Cardiac fibroblast (primary cell): ENCODE measurements around the gene IFT20.

Experiments used
- DNase-seq, 2 donors: peaks; one replicate each; pipeline versions ENCODE4 v3.0.0 to v3.0.0-alpha.2; 2010; ENCODE audit warnings: low read depth in 2 of 2
- H3K4me3 ChIP-seq, 2 donors: replicated peaks in 1 of 2; 1 replicate in 1 of 2; 2 replicates in 1 of 2; pipeline ENCODE4 v1.5.1; 2011; ENCODE audit warnings: low read depth in 2 of 2, low read length in 2 of 2, mild to moderate bottlenecking in 2 of 2, moderate library complexity in 1 of 2
- CTCF ChIP-seq: IDR thresholded peaks from one replicate; pipeline ENCODE4 v1.5.1; 2011; ENCODE audit warnings: low read depth, mild to moderate bottlenecking, low read length, inconsistent platforms

IFT20 gene

GRCh38 chr17:28347261-28347891 lies 12.1 kb upstream of the IFT20 start:
- H3K4me3 ChIP-seq: no peak overlapping the region
- no peak for TF ChIP-seq CTCF
- peak; percentile 92 to 93 for DNase-seq

- no peak overlapping the region for H3K4me3 ChIP-seq
- peak; percentile 53 for TF ChIP-seq CTCF
- no peak for DNase-seq
Observed at GRCh38 chr17:28346746-28347246, 11.5 kb upstream of the IFT20 start.

GRCh38 chr17:28346199-28346580 lies 10.9 kb upstream of the IFT20 start:
- no peak for DNase-seq
- TF ChIP-seq CTCF: no peak
- H3K4me3 ChIP-seq: no peak overlapping the region

- no peak for TF ChIP-seq CTCF
- H3K4me3 ChIP-seq: no peak overlapping the region
- DNase-seq: peak; percentile 15 to 49
Observed at GRCh38 chr17:28345419-28346198, 10.3 kb upstream of the IFT20 start.

GRCh38 chr17:28344435-28344901 lies 9.2 kb upstream of the IFT20 start:
- no peak overlapping the region for H3K4me3 ChIP-seq
- DNase-seq: no peak
- TF ChIP-seq CTCF: no peak

- no peak overlapping the region for H3K4me3 ChIP-seq
- TF ChIP-seq CTCF: no peak
- no peak for DNase-seq
Observed at GRCh38 chr17:28344011-28344410, 8.7 kb upstream of the IFT20 start.
